GM18867 (cell line): ENCODE data around the gene FSCN2.
"Not testable (repeated sequence)": the region's sequence is repeated elsewhere in the genome, so short reads cannot be mapped to it uniquely, and the experiment has no call there.

ENCODE experiments used
- ATAC-seq: cut with Tn5 transposase; IDR thresholded peaks from one replicate; pipeline ENCODE4 v1.9.1; 2021; ENCODE audit warnings: mild to moderate bottlenecking, moderate library complexity; ENCODE audit not compliant: unreplicated experiment

Gene FSCN2

GRCh38 chr17:81573794-81574642, 45.8 kb downstream of the FSCN2 start:
- ATAC-seq: no peak

GRCh38 chr17:81574643-81574956, 46.4 kb downstream of the FSCN2 start:
- no peak for ATAC-seq

GRCh38 chr17:81575836-81576235, 47.7 kb downstream of the FSCN2 start:
- no peak for ATAC-seq

GRCh38 chr17:81576621-81577277, 48.6 kb downstream of the FSCN2 start:
- ATAC-seq: no peak

GRCh38 chr17:81577278-81578000, 49.3 kb downstream of the FSCN2 start:
- ATAC-seq: no peak

- ATAC-seq: no peak
Measured at GRCh38 chr17:81578038-81578441, 49.9 kb downstream of the FSCN2 start.

GRCh38 chr17:81578561-81579225, 50.5 kb downstream of the FSCN2 start:
- ATAC-seq: no peak

GRCh38 chr17:81579298-81579697, 51.1 kb downstream of the FSCN2 start:
- ATAC-seq: no peak

- ATAC-seq: no peak
Measured at GRCh38 chr17:81579821-81580321, 51.7 kb downstream of the FSCN2 start.

GRCh38 chr17:81580481-81580880, 52.3 kb downstream of the FSCN2 start:
- no peak for ATAC-seq

GRCh38 chr17:81581758-81582157, 53.6 kb downstream of the FSCN2 start:
- ATAC-seq: no peak

GRCh38 chr17:81582341-81582740, 54.2 kb downstream of the FSCN2 start:
- no peak for ATAC-seq

GRCh38 chr17:81582749-81583148, 54.6 kb downstream of the FSCN2 start:
- no peak for ATAC-seq

- ATAC-seq: no peak
Measured at GRCh38 chr17:81583589-81584342, 55.6 kb downstream of the FSCN2 start.

- not testable (repeated sequence) for ATAC-seq
Measured at GRCh38 chr17:81584771-81585170, 56.6 kb downstream of the FSCN2 start.

- no peak for ATAC-seq
Measured at GRCh38 chr17:81586096-81586495, 57.9 kb downstream of the FSCN2 start.
